Activated gamma-delta T cell treated with anti-CD3 and anti-CD28 coated beads, Interleukin-2, amount 50 U/mL, for 16 hours (primary cell): ENCODE measurements around the gene NAP1L5.
A peak's percentile ranks its signal among the peaks of the same experiment; 100 is the strongest.

ENCODE experiments used
- DNase-seq: peaks from one replicate; pipeline ENCODE4 v3.0.0-alpha.2; 2020; ENCODE audit warnings: low read depth

Gene NAP1L5, protein sequence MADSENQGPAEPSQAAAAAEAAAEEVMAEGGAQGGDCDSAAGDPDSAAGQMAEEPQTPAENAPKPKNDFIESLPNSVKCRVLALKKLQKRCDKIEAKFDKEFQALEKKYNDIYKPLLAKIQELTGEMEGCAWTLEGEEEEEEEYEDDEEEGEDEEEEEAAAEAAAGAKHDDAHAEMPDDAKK

DNA sequence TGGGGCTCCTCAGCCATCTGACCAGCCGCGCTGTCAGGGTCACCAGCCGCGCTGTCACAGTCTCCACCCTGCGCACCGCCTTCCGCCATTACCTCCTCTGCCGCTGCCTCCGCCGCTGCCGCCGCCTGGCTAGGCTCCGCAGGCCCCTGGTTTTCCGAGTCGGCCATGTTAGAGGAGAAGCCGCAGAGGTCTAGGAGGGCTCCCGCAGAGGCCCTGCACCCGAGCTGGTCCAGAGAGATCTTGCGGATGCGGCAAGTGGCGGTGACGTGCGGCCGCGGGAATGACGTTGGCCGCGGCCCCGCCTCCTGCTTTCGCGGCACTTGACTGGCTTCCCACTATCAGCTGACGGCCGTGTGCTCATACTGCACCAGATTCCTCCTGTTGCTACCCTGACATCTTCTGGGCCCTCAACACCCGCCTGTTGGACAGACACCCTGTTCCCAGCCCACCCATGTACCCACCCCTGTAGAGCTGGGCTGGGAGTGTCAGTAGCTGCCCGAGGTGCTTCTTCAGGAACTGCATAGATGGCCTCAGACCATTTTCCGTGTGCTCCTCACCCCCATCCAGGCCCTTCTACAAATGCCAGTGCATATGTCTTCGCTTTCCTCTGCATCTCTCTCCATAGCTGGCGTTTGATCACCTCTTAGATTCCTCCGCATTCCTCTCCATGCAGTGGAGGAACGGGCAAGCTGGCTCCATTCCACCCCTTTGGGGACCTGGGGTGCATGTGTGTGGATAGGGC lies at the start of gene NAP1L5:
NAP1L5 (minus strand) TSS at position 242 of the 742 bp plus-strand sequence; CDS start at position 167, 75 bp downstream.
- peak; percentile 42 for DNase-seq

DNA sequence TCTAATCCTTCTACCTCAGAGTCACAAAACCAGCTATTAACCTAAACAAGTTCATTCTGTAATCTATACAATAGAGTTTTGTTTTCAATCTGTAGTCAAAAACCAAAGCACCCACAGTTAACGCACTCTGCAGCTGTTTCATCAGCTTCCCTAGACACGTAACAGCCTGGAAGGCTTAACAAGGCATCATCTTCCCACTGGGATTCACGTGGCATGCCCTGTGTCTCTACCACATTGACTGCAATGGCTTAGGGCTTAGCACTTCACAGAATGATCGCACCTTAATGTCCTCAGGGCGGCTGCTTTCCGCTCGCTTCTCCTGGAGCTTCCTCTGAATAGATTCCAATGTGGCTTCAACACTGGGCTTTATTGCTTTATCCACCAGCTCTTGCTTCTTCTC lies 49.7 kb upstream of the NAP1L5 start:
- no peak for DNase-seq

DNA sequence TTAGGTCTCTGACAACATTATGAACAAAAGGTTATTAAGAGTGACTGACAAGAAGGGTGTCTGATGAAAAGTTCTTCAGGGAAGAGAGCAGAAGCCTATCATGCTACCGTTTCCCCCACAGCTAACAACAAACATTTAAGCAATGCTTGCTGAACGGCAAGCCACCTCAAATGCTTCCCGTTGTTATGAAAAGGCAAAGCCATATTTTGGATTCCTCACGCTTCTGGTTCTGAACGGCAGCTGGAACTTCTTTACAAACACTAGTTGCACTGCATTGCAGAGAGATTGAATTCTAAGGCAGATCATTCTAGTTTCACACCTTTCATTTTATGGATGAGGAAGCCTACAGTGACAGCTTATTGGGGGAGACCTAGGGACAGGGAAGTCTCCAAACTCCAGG lies 48.6 kb upstream of the NAP1L5 start:
- DNase-seq, result no peak

DNA sequence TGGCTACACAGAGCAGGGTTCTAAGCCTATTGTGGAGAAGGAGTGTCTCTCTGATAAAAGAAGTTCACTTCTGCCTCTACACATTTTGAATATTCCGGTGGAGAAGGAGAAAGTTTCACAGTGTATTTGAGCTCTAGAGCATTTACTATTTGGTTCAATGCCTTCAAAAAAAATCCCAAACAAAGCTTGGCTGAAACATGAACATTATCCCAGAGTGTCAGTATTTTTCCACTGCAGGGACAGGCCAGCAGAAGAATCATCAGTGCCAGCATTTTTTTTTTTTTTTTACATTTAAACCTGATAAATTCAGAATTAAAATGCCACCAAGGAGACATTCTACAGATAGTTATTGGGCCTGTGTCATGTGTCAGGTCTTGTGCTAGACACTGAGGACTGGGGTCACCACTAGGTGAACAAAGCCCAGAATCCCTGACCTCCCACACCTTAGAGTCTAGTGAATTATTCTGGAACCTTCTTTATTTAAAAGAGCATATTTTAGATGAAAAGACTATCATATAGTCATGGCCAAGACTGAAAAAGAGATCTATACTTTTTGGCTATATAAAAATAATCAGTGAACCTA lies 48.0 kb upstream of the NAP1L5 start:
- no peak for DNase-seq

DNA sequence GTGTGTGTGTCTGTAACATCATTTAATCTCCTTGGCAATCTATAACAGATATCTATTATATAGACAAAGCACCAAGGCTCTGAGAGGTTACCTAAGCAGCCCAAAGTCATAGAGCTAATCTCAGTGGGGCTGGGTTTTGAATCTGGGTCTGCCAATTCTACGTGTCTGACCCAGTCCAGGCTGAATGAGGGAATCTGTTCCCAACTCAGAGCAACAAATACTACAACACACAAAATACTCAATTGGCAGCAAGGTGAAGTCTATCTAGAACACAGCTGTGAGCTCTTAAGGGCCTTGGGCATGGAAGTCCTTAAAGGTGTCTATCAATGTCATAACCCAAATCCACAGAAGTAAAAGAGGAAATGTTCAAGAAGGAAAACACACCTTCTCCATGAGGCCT lies 47.5 kb upstream of the NAP1L5 start:
- DNase-seq, result no peak

DNA sequence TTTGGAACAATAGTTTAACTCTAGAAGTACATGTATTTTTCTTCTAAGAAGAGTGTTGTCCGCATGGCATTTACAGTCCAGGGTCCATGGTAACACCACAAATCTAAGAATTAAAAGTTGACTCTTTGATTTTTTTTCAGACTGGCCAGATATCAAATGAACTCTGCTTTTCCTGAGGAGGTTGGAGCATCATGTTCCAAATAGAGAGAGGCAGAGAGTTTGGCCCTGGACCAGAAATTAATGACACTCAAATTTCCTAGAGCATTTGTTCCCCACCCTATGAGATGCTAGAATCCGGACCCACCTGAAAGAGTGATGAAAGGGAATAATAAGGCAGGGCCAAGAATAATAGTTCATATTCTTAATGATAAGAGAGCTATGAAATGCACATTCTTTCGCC lies 47.0 kb upstream of the NAP1L5 start:
- no peak for DNase-seq

DNA sequence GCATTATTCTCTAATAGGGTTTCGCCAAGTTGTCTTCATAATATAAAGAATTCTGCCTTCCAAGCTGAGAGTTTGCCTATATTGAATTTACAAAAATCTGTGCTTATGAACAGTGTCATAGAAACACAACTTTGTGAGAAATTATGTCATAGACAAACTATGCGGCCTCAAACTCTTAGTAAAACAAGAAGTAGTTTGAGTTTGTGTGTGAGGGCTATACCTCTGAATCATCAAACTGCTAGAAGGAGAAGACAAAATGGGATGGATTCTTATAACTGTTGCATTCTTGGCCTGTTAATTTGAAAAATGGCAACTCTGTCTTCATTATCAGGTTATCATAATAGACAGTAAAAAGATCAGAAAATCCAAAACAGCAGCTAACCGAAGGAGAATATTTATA lies 46.1 kb upstream of the NAP1L5 start:
- no peak for DNase-seq

DNA sequence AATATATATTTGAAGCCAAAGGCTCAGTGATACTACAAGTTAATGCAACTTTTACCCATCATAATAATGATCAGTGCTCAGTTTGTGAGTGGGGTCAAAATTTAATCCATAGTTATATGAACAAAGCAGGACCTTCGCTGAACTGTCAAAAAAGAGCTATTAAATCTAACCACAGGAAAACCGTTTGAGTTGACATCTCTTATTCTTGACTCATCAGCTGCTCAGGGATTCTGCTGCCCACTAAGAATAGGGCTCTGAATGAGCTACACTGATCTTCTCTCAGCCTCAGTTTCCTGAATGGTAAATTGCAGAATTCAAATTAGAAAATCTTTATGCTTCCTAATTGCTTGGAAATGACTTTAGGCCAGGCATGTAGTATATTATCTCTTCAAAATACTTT lies 44.9 kb upstream of the NAP1L5 start:
- DNase-seq, result no peak

DNA sequence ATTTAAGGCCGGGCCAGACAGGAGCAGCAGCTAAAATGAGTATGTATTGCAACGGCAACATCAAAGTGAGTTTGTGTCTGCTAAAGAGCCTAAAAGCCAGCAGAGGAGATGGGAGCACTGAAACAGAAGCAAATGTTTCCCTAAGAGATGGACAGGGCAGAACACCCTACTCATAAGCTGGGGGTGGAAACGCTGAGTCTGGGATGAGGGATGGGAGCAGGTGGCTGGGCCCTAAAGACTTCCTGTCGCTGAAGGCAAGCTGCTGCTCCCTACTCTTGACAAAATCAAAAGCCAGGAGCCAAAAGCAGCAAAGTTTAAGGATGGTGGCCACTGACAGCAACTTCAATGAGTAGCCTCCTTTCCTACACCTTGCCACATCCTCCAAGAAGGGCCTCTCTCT lies 40.6 kb upstream of the NAP1L5 start:
- DNase-seq, result no peak

DNA sequence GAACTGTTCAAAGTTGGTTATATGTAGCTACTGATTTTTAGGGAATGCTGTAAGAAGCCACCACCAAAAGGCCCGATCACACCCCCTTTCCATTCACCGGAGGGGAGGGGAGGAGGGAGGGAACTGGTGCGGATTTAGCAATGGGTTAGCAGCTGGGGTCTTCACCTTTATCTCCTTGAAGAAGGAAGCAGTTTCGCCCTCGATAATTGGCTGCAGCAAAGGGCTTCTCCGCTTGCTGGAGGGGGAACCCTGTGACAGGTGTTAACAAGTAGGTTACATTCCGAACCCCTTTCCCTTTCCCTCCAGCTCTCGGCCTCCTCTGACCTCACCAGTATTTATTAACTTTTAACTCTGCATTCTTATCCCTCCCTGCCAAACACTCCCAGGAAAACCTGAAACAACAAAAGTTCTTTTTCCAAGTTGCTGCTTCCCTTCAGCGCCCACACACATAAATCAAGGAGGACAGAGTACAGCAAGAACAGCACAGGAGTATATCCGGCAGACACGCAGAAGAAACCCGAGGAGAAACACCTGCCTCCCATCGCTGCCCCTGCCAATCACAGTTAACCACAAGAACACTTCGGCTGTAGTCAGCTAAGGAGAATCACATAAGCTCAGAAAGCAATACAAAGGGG lies 39.8 kb upstream of the NAP1L5 start:
- DNase-seq, result peak; percentile 3

DNA sequence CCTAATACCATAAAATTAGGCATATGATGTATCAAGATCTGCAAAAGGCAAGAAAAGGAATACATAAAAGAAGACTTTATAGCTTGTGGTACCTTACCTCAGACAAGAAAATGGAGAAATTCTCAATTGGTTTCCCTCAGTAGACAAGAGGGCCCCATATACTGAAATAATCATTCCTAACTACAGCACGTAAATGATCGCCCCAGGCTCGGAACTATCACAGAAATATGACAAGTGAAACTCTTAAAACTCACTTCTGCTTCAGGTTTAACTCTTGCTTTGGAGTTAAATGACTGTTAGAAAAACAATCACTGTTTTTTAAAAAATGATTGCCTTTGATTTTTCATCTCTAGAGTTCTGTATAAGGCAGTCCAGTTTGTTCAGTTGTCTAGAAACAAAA lies 38.6 kb upstream of the NAP1L5 start:
- DNase-seq, result no peak

DNA sequence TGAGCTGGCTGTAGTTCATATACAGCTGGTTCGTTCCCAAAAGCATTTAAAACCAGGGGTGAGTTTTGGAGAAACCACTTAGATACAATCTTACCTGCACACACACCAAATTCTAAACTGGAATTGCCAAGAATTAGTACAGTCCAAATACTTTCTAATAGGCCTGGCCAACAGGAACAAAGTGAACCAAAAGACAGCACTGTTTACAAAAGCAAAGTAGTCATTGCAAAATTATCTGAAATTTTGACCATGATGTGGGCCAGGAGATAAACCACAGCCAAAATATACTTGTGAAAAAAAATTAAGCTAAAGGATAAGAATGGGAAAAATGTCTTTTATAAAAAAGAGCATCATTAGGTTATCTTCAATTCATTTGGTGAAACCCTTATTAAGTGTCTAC lies 37.9 kb upstream of the NAP1L5 start:
- DNase-seq, result no peak

DNA sequence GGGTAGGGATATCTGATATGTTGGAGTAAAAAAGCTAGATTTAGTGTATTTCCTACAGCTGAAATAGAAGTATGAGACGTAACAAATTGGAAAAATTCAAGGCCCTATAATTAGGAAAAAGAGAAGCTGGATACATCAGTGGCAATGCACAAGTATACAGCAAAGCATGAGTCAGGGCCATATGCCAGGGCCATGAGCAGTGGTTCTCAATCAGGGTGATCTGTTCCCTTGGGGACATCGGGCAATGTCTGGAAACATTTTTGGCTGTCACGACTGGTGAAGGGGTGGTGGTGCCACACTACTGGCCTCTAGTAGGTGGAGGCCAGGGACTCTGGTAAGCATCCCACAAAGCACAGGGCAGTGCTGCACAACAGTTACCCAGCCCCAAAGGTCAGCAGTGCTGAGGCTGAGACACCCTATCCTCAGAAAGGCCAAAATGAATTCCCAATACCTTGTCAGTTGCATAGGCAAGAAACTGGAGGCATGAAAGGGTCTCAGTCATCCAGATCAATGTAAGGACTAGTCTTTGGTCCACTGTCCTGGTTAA lies 36.8 kb upstream of the NAP1L5 start:
- DNase-seq, result no peak

DNA sequence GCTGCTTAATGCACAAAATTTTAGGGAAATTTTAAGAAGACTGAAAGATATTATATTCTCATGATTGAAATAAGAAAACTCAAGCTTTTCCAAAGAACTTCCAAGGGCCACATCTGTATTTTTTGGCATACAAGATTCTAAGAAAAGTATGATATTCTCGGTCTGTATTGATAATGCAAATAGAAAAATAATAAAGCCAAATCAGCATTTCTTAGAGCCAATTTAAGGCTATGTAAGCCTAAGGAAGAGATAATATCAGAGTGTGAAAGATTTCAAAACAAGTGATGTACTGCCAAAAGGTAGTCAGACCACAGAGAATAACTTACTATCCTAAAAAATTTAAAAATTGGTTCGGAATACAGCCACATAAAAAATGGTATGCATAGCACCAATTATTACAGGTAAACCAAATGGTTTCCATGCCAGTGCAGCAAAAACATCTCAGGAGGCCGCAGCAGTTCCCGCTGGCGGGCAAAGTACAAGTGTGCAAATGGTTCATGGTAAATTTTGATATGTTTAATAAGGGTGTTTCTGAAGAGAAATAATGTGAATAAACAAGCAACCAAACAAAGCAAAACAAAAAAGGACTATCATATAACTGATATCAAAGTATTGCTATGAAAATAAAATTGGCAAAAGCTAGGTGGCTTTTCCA lies 35.2 kb upstream of the NAP1L5 start:
- DNase-seq, result no peak

DNA sequence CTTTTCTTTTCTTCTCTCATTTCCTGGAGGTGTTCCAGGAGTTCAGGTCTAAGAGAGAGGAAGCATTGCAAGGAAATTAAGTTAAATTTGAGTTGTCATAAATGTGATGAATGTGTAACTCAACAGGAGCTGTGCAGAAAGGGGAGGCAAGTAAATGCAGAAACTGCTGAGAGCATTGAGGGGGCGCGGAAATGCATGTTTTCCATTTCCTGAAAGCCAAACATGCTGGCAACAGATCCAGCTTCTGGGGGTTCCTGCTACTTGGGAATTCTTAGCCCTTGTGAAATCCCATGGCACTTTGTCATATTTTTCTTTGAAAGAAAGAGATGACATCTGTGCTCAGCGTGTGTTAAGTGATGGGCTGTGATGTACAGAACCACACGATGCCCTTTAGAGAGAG lies 33.8 kb upstream of the NAP1L5 start:
- DNase-seq, result no peak

DNA sequence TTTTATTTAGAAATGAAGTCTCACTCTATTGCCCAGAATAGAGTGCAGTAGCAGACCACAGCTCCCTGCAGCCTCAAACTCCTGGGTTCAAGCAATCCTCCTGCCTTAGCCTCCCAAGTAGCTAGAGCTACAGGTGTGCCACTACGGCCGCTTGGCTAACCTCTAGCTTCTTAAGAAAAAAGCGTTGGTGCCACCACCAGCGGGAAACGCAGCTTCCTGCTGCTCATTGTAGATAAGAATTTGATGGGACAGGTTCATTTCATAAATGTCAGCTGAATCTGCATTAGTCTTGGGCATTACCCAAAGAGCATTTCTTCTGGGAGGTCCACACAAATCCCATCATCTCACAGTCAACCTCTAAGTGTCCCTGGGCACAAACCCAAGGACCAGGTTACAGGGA lies 33.2 kb upstream of the NAP1L5 start:
- no peak for DNase-seq

DNA sequence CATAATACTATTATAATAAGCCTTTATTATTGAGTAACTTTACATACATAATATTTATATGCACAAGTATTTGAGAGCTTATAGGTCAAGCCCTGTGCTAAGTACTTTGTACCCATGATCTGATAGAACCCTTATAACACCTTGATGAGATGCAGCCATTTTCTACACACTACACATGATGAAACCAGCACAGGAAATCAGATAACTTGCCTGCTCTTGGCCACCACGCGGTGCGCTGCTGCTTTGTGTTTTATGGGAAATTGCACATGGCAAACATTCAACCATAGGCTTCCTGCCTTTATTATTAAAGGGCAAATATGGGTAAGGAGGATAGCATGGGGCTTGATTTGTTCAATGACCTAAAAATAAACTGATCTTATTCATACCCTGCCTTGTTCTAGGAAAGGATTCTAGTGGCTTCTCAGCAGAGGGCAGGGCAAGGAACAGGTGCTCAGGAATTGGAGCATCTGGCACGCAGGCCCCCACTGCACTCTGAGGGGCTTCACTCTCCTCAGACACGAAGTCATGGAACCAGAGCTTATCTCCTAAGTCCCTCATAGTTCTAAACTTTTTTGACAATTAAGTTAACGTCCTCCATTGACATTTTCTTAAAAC lies 31.6 kb upstream of the NAP1L5 start:
- DNase-seq, result no peak

DNA sequence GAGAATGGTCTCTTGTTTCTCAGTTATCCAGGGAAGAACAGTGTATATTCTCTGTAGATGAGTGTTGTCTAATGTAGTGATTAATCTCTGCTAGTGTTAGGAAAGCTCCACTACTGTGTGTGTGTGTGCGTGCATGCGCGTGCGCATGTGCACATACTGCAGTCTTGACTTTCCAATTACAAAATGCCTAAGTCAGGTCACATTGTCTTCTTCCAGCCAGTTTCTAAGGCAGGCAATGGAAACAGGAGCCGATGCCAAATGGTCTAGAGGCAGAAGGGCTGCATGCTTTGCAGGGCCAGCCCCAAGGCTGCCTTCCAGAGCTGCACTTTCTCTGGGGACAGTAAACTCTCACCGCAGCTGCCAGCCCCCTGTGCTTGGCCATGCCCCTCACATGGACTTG lies 30.5 kb upstream of the NAP1L5 start:
- no peak for DNase-seq

DNA sequence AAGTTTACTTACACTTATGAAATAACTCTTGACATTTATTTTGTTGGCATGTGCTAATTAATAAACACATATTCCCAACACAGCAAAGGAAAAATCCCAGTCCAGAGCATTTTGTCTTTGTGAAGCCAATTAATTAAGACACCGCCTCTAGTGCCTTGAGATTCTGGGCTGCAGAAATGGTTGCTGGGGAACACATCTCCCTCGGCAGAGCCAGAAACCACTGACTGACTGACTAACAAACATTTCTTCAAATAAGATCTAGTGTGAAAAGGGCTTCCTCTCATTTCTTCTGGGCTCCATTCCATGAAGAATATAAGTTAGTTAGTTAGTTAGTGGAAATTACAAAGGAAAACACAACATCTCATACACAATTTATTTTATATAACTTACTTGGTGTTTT lies 28.4 kb upstream of the NAP1L5 start:
- no peak for DNase-seq

DNA sequence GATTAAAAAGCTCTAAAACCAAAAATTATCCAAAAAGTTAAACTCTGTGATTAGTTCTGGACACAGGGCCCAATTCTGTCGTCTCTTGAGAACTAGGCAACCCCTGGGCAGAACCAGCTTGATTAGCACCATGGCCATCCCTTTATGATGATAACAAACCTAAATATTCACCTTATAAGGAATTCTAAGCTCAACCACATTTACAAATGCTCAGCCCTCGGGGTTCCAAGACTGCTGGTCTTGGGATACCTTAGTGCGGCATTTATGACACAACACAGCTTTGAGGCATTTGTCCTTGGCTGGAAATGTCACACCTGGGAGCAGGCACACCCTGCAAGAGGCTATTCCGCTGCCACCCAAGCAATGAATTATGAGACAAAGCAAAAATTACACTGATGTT lies 27.5 kb upstream of the NAP1L5 start:
- no peak for DNase-seq

DNA sequence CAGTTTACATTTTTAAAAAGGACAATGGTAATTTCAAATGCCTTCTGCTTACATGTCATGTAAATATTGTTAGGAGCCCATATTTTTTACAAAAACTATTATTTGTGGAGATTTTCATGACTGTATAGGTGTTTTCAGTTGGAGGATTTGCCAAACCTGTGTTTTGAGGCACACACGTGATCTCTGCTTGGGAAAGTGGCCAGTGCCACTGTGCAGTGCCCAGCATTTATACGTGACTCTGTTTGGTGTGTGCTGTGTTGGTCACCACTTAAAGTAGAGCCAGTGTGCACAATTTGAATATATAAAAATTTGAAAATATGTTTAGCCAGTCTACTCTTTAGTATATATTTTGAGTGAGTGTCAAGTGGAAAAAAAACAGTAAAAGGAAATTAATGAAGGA lies 26.8 kb upstream of the NAP1L5 start:
- no peak for DNase-seq

DNA sequence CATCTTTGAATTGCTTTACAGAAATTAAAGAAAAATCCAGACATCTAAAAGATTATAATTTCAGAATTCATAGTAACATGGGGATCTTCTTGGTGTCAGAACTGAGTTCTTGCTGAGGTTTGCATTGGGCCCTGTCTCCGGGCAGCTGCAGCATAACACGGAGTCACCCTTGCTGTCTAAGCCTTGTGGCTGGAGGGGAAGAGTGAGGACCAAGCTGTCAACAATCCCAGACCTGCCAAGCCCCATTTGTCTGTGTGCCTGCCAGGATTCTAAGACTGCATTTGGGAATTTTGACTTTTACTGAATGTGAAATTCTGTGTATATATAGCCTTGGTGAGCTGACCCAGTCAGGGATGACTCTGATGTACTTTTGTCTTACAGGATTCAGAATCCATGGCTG lies 25.2 kb upstream of the NAP1L5 start:
- no peak for DNase-seq
